Left ventricle myocardium inferior (tissue), 1 donor: ENCODE results near the gene SMIM10. TPM values are rescaled to one million over a fixed set of nuclear protein-coding genes. Genes with fewer than 3 reads are reported as not detected.

Source experiments
- DNase-seq: peaks from one replicate; pipeline ENCODE4 v3.0.0-alpha.2; 2020
- H3K27ac ChIP-seq: fragments of 200-600 bp; replicated peaks from 2 replicates; pipeline ENCODE4 v1.8.0; 2021
- H3K27me3 ChIP-seq: fragments of 200-600 bp; 2 replicates; pipeline ENCODE4 v1.8.0; 2021; ENCODE audit warnings: low read depth
- H3K36me3 ChIP-seq: fragments of 200-600 bp; 2 replicates; pipeline ENCODE4 v1.8.0; 2021
- H3K4me1 ChIP-seq: fragments of 200-600 bp; 2 replicates; pipeline ENCODE4 v1.8.0; 2021
- H3K4me3 ChIP-seq: fragments of 200-600 bp; 2 replicates; pipeline ENCODE4 v1.8.0; 2021; ENCODE audit warnings: mild to moderate bottlenecking, moderate library complexity
- H3K9me3 ChIP-seq: fragments of 200-600 bp; replicated peaks from 2 replicates; pipeline ENCODE4 v1.8.0; 2021
- intact Hi-C: fragments of 100-400 bp; cut with micrococcal nuclease; formaldehyde crosslinking; loops from one replicate; pipeline ENCODE4 v1.11.0; 2022
- total RNA-seq: library from RNA; stranded (reverse); fragmentation: NEBNext Ultra II Directional; extraction: Animal tissue kit (Norgen Biotek cat#: 25700); gene quantifications from one replicate; pipeline ENCODE4 v1.2.1, GENCODE V29; 2021
- TF ChIP-seq, protein P1 (sequence below): fragments of 200-600 bp; IDR thresholded peaks from 2 replicates; pipeline ENCODE4 v1.8.0; 2021; ENCODE audit warnings: antibody characterized with exemption, mild to moderate bottlenecking, borderline replicate concordance
- donor health status: DM: no; HTN: yes; CAD: no; lungs with severe emphysema.

Gene SMIM10
- total RNA-seq, 1 donor from 2014 or later = 4.9 TPM

DNA sequence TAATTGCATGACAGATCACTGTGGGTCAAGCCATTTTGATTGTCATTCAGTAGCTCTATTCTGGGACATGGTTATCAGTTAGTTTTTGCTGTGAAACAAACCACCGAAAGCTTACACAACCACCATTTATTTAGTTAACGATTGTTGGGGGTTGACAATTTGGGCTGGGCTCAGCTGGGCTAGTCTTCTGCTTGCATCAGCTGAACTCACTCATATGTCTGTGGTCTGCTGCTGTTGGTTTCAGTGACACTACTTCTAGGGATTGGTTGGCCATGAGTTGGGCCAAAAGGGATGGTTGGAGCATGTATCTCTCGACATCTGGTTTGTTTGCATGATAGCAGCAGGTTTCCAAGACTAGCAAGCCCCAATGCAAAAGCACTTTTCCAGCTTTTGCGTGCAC is 5.3 kb upstream of the SMIM10 start:
- Histone ChIP-seq H3K27me3 (no peaks in the 10 kb centered on the region), H3K4me1 (peaks cover 3% of the 10 kb centered on the region), H3K4me3 (no peak overlapping the region), H3K36me3 (no peaks in the 10 kb centered on the region), H3K9me3 (no peaks in the 10 kb centered on the region), H3K27ac (no peak overlapping the region)
- intact Hi-C loops = no loop called here
- DNase-seq = no peak
- TF ChIP-seq, protein P1, sequence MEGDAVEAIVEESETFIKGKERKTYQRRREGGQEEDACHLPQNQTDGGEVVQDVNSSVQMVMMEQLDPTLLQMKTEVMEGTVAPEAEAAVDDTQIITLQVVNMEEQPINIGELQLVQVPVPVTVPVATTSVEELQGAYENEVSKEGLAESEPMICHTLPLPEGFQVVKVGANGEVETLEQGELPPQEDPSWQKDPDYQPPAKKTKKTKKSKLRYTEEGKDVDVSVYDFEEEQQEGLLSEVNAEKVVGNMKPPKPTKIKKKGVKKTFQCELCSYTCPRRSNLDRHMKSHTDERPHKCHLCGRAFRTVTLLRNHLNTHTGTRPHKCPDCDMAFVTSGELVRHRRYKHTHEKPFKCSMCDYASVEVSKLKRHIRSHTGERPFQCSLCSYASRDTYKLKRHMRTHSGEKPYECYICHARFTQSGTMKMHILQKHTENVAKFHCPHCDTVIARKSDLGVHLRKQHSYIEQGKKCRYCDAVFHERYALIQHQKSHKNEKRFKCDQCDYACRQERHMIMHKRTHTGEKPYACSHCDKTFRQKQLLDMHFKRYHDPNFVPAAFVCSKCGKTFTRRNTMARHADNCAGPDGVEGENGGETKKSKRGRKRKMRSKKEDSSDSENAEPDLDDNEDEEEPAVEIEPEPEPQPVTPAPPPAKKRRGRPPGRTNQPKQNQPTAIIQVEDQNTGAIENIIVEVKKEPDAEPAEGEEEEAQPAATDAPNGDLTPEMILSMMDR = no peak

DNA sequence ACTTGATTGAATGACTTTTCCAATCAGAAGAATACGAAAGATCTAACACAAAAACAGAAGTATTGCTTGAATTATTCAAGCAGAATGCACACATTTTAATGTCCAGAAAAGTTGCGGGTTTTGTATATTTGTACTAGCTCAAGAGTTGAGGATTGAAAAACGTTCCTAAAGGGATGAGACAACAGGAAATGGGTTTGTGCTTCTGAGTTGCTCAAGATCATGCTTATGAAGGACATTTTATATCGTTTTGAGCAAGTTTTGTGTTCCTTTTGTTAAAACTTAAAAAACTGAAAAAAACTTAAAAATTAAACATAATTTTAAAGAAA is 353 bp upstream of the SMIM10 start:
- Histone ChIP-seq H3K4me3 (peak overlapping the region; percentile 74), H3K27ac (peak overlapping the region; percentile 70), H3K27me3 (no peaks in the 10 kb centered on the region), H3K4me1 (peaks cover 5% of the 10 kb centered on the region), H3K36me3 (no peaks in the 10 kb centered on the region), H3K9me3 (no peaks in the 10 kb centered on the region)
- DNase-seq = no peak
- TF ChIP-seq, protein P1 = no peak
- intact Hi-C loops = no loop called here

DNA sequence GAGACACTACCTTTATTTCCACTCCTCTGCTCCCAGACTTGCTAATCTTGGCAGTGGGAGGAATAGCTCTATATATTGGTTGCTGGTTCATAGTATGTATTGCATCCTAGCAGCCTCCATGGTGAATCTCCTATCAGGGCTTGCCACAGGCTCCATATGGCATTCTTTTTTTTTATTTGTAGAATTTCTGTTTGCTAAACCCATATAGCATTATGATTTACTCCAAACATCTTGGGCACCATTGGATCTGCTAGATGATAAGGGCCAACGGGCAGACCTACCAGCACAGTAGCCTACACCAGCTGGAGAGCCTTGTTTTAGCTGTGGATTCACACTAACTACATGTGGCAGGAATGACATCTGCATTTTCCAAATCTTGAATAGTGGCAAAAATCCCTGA is 6.9 kb downstream of the SMIM10 start:
- TF ChIP-seq, protein P1 = no peak
- intact Hi-C loops = no loop called here
- Histone ChIP-seq H3K4me3 (no peak overlapping the region), H3K4me1 (peaks cover 4% of the 10 kb centered on the region), H3K36me3 (no peaks in the 10 kb centered on the region), H3K27ac (no peak overlapping the region), H3K27me3 (no peaks in the 10 kb centered on the region), H3K9me3 (no peaks in the 10 kb centered on the region)
- DNase-seq = no peak

DNA sequence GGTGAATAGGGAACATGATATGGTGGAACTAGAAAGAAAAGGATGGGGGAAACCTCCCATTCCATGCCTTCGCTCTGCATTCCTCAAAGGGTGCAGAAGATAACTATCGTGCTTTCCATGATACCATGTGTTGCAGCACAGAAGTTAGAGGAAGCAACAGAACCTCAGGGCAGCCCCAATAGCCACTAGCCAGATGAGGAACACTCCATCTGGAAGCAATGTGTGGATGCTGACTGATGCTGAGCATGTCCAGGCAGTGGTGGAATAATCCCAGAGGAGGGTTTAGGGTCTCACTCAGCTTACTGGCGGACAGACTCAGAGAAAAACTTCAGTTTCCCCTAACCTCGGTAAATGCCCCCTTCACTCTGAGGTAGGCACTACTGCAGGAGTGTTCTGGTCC is 7.5 kb downstream of the SMIM10 start:
- TF ChIP-seq, protein P1 = no peak
- H3K4me1 ChIP-seq = peaks cover 4% of the 10 kb centered on the region
- no peak overlapping the region for H3K27ac ChIP-seq
- H3K4me3 ChIP-seq = no peak overlapping the region
- no peaks in the 10 kb centered on the region for H3K36me3 ChIP-seq
- H3K27me3 ChIP-seq = no peaks in the 10 kb centered on the region
- no peak for DNase-seq
- intact Hi-C loops = no loop called here
- H3K9me3 ChIP-seq = no peaks in the 10 kb centered on the region

DNA sequence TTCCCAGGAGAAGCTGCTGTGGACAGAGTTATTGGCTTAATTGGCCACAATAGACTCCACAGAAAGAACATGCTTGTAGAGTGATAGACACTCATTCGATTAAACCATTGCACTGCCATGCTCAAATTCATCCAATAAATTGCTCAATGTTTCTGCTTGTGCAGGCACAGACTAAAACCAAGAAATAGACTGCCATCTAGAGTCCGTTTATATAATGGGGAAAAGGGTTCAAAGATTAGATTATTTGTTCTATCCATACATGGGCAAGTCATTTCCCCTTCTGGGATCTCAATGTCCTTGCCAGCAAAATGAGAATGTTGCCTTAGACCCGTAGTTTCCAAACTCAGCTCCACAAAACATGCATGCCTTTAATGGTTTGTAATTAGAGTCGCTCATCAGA is 8.7 kb downstream of the SMIM10 start:
- intact Hi-C loops = no loop called here
- DNase-seq = no peak
- Histone ChIP-seq H3K9me3 (no peaks in the 10 kb centered on the region), H3K4me3 (no peak overlapping the region), H3K36me3 (no peaks in the 10 kb centered on the region), H3K27ac (peak overlapping the region; percentile 67), H3K4me1 (peaks cover 4% of the 10 kb centered on the region), H3K27me3 (no peaks in the 10 kb centered on the region)
- TF ChIP-seq, protein P1 = peak; percentile 60

DNA sequence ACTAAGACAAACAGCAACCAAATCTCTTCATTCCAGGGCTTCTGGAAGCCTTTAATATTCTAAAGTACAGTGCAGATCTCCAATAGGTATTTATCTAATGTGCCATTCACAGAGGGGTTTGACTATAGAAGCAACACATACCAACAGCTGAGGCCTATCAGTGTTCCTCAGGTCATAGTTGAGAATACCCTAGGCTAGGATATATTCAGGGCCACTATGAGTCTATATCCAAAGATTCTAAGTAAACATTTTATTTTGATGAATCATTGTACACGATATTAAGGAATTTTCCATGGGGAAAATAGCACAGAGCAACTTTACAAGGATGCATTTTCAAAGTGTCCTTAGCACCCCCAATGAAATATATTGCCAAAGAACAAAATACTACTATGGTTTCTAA is 9.7 kb downstream of the SMIM10 start:
- Histone ChIP-seq H3K9me3 (no peaks in the 10 kb centered on the region), H3K27ac (peak overlapping the region; percentile 67)
- intact Hi-C loops = no loop called here

More for the DNA sequence above, 9.7 kb downstream of the SMIM10 start:
- no peak overlapping the region for H3K4me3 ChIP-seq
- H3K27me3 ChIP-seq = no peaks in the 10 kb centered on the region
- DNase-seq = no peak
- TF ChIP-seq, protein P1 = no peak
- H3K4me1 ChIP-seq = peaks cover 4% of the 10 kb centered on the region
- no peaks in the 10 kb centered on the region for H3K36me3 ChIP-seq
